Progenitor cell of endocrine pancreas (in vitro differentiated cells): Measurements from ENCODE around the gene IMP3. TPM values are rescaled to one million over a fixed set of nuclear protein-coding genes. Genes with fewer than 3 reads are reported as not detected.
A peak's percentile ranks its signal among the peaks of the same experiment; 100 is the strongest.
"Not testable (repeated sequence)": the region's sequence is repeated elsewhere in the genome, so short reads cannot be mapped to it uniquely, and the experiment has no call there.

Experiments
- DNase-seq: peaks from one replicate; pipeline ENCODE4 v3.0.0; 2021; ENCODE audit warnings: low spot score; ENCODE audit not compliant: unreplicated experiment
- H3K27ac Mint-ChIP-seq: 2 replicates; pipeline ENCODE4 v1.8.0; 2021; ENCODE audit warnings: mild to moderate bottlenecking, moderate library complexity, mixed read lengths
- H3K27me3 Mint-ChIP-seq: 2 replicates; pipeline ENCODE4 v1.8.0; 2021; ENCODE audit warnings: mixed read lengths
- H3K36me3 Mint-ChIP-seq: 2 replicates; pipeline ENCODE4 v1.8.0; 2022; ENCODE audit warnings: mixed read lengths; ENCODE audit not compliant: insufficient read depth
- H3K4me1 Mint-ChIP-seq: 2 replicates; pipeline ENCODE4 v1.8.0; 2021; ENCODE audit warnings: low read depth, mixed read lengths
- H3K4me3 Mint-ChIP-seq: 2 replicates; pipeline ENCODE4 v1.8.0; 2021; ENCODE audit warnings: low read depth, mild to moderate bottlenecking, moderate library complexity, mixed read lengths
- H3K9me3 Mint-ChIP-seq: 2 replicates; pipeline ENCODE4 v1.8.0; 2021; ENCODE audit warnings: low read depth, mixed read lengths
- total RNA-seq: library from RNA; stranded (reverse); gene quantifications from 2 replicates; pipeline ENCODE4 v1.2.1, GENCODE V29; 2021
- TF ChIP-seq, protein P1 (sequence below): fragments of 200-600 bp; sonication (generic); IDR thresholded peaks from one replicate; pipeline ENCODE4 v1.5.0; 2021; ENCODE audit warnings: antibody characterized with exemption, mild to moderate bottlenecking; ENCODE audit not compliant: unreplicated experiment

The IMP3 gene
- total RNA-seq, 1 donor from 2014 or later, result 54.0 TPM

DNA sequence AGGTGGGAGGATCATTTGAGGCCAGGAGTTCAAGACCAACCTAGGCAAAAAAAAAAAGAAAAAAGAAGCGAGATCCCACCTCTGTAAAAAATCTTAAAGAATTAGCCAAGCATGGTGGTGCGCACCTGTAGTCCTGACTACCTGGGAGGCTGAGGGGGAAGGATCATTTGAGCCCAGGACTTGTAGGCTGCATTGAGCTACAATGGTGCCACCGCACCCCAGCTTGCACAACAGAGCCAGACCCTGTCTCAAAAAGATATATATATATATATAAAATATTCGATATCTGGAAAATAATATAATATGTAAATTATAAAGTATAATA, 1.1 kb upstream of the IMP3 start:
- H3K4me1 Mint-ChIP-seq, result peaks cover 23% of the 10 kb centered on the region
- no peak for DNase-seq
- H3K27me3 Mint-ChIP-seq, result peaks cover 8% of the 10 kb centered on the region
- H3K4me3 Mint-ChIP-seq, result peak overlapping the region; percentile 87
- peak overlapping the region; percentile 96 for H3K27ac Mint-ChIP-seq
- H3K36me3 Mint-ChIP-seq, result no peaks in the 10 kb centered on the region
- no peaks in the 10 kb centered on the region for H3K9me3 Mint-ChIP-seq
- TF ChIP-seq, protein P1, sequence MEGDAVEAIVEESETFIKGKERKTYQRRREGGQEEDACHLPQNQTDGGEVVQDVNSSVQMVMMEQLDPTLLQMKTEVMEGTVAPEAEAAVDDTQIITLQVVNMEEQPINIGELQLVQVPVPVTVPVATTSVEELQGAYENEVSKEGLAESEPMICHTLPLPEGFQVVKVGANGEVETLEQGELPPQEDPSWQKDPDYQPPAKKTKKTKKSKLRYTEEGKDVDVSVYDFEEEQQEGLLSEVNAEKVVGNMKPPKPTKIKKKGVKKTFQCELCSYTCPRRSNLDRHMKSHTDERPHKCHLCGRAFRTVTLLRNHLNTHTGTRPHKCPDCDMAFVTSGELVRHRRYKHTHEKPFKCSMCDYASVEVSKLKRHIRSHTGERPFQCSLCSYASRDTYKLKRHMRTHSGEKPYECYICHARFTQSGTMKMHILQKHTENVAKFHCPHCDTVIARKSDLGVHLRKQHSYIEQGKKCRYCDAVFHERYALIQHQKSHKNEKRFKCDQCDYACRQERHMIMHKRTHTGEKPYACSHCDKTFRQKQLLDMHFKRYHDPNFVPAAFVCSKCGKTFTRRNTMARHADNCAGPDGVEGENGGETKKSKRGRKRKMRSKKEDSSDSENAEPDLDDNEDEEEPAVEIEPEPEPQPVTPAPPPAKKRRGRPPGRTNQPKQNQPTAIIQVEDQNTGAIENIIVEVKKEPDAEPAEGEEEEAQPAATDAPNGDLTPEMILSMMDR, result no peak

DNA sequence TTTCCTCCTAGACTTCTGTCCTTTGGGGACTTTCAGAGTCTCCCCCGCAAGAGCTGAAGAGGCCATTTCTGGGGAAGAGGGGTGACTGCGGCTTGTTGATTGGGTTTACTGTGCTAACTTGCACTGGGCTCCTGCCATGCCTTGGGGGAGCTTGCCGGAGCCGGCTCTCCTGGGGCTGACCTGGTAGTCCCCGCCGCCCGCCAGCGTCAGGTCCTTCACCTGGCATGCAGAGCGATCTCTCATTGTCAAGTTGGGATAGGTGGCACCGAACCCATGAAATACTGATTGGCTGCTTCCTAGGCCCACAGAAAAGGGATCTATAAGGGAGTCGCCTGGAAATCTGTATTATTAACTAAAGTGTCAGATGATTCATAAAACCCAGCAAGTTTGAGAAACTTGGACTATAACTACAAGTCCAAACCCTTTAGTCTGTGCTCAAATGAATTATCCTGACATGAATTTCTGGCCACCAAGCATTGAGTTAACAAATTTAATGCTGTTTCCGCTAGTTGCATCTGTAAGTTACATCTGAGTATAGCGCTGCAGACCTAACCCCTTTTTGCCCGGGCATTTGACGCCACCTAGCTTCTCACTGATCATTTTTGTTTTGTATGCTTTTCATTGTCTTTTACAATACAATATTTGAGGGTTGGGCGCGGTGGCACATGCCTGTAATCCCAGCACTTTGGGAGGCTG, 607 bp upstream of the IMP3 start:
- no peak for DNase-seq
- peaks cover 8% of the 10 kb centered on the region for H3K27me3 Mint-ChIP-seq
- TF ChIP-seq, protein P1, result no peak

DNA sequence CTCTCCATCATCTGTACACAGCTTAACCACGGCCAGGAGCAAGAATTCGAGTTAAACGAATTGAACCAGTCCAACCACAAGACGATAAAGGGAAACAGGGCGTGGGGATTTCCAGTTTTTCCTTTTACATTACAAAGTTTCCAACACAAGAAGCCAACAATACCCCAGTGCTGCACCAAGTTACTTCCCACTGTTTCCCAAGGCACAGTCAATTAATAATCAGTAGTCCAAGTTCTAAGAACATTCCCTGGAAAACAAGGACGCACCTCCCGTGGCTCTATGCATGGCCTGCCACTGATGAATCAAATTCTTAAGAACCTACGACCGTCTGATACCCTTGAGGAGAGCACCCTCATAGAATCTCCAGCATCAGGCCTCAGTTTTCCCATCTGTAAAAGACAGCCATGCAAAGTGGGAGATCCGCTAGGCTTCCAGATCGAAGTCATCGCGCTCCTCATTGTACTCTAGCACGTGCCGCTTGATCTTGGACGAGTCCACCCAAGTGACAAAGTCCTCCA, 774 bp downstream of the IMP3 start:
- Mint-ChIP-seq H3K4me1 (peaks cover 23% of the 10 kb centered on the region), H3K27ac (peak overlapping the region; percentile 96), H3K36me3 (no peaks in the 10 kb centered on the region), H3K27me3 (peaks cover 4% of the 10 kb centered on the region), H3K9me3 (no peaks in the 10 kb centered on the region), H3K4me3 (peak overlapping the region; percentile 87)
- no peak for DNase-seq
- TF ChIP-seq, protein P1, result no peak

More for the DNA sequence above, 607 bp upstream of the IMP3 start:
- Mint-ChIP-seq H3K4me1 (peaks cover 23% of the 10 kb centered on the region), H3K4me3 (peak overlapping the region; percentile 87), H3K9me3 (no peaks in the 10 kb centered on the region), H3K27ac (peak overlapping the region; percentile 96), H3K36me3 (no peaks in the 10 kb centered on the region)

DNA sequence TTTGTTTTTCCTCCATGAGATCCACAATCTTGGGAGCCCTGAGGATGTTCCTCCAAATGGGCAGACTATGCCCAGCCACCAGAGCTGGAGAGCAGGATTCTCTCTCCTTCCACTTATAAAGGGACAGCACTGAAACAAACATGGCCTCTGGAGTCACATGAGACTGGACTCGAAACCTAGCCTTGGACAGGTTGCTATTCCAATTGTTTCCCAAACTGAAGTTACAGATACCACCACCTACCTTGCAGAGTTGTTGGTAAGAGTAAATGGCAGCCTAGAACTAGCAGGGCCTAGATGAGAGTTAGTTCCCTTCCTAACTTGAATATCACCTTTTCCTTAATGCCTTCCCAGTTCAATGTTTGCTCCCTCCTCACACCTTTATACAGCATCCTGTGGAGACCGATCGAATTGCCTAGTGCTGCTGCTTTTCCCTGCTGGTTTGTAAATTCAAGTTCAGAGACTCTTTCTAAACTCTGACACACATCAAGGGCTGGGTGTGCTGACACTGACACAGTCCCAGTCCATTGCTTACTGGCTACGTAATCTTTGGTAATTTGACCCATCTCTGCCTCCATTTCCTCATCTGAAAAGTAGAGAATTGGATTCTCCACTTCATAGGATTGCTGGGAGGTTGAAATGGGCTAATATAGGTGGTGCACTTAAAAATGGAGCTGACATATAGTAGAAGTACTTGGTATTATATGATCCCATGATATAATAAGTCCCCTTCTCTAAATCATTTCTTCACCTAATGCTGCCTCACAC, 2.6 kb downstream of the IMP3 start:
- Mint-ChIP-seq H3K27ac (no peak overlapping the region), H3K4me3 (no peak overlapping the region)

DNA sequence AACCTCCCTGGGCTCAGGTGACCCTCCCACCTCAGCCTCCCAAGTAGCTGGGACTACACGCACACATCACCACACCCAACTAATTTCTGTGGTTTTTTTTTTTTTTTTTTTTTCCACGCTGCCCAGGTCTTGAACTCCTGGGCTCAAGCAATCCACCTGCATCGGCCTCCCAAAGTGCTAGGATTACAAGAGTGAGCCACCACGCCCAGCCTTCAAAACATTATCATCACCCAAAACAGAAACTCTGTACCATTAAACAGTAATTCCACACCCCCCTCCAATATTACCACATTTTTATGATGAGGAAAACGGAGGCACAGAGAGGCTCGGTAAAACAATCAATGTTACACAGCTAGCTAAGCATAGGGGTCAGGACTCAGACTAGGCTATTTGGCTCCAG, 4.0 kb downstream of the IMP3 start:
- Mint-ChIP-seq H3K27ac (no peak overlapping the region), H3K9me3 (no peaks in the 10 kb centered on the region), H3K36me3 (no peaks in the 10 kb centered on the region), H3K27me3 (no peaks in the 10 kb centered on the region), H3K4me3 (no peak overlapping the region), H3K4me1 (peaks cover 19% of the 10 kb centered on the region)
- no peak for DNase-seq
- TF ChIP-seq, protein P1, result no peak

More for the DNA sequence above, 2.6 kb downstream of the IMP3 start:
- H3K9me3 Mint-ChIP-seq, result no peaks in the 10 kb centered on the region
- TF ChIP-seq, protein P1, result no peak
- no peaks in the 10 kb centered on the region for H3K27me3 Mint-ChIP-seq
- H3K36me3 Mint-ChIP-seq, result no peaks in the 10 kb centered on the region
- H3K4me1 Mint-ChIP-seq, result peaks cover 23% of the 10 kb centered on the region
- no peak for DNase-seq

DNA sequence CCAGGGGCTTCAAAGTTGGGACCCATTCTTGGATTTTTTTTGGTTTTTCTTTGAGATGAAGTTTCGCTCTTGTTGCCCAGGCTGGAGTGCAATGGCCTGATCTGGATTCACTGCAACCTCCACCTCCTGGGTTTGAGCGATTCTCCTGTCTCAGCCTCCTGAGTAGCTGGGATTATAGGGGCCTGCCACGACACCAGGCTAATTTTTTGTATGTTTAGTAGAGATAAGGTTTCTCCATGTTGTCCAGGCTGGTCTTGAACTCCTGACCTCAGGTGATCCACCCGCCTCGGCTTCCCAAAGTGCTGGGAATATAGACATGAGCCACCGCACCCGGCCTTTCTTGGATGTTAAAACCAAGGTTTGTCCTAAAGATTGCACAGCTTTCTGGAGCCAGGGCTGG, 6.1 kb downstream of the IMP3 start:
- H3K4me3 Mint-ChIP-seq, H3K27ac Mint-ChIP-seq, DNase-seq, H3K9me3 Mint-ChIP-seq, H3K36me3 Mint-ChIP-seq, H3K27me3 Mint-ChIP-seq: not testable (repeated sequence)
- H3K4me1 Mint-ChIP-seq, result peaks cover 10% of the 10 kb centered on the region
